Transverse colon (tissue), 4 donors: ENCODE results near the gene RBM17.

Source experiments
- POLR2AphosphoS5 ChIP-seq, 3 donors: sonication (generic); formaldehyde crosslinking; IDR thresholded peaks; one replicate each; pipeline ENCODE4 v1.6.1; 2016; ENCODE audit warnings: antibody characterized with exemption in 3 of 3
- TF ChIP-seq, protein P1 (sequence below), 5 experiments: fragments of 200-600 bp in 3 of 5; fragments of 450-650 bp in 2 of 5; sonication (generic) in 3 of 5; IDR thresholded peaks; 1 replicate in 2 of 5; 2 replicates in 3 of 5; pipeline ENCODE4 v1.5.1; 2016 to 2017; ENCODE audit warnings: antibody characterized with exemption in 5 of 5, inconsistent platforms in 3 of 5, mild to moderate bottlenecking in 2 of 5, moderate library complexity in 1 of 5

DNA sequence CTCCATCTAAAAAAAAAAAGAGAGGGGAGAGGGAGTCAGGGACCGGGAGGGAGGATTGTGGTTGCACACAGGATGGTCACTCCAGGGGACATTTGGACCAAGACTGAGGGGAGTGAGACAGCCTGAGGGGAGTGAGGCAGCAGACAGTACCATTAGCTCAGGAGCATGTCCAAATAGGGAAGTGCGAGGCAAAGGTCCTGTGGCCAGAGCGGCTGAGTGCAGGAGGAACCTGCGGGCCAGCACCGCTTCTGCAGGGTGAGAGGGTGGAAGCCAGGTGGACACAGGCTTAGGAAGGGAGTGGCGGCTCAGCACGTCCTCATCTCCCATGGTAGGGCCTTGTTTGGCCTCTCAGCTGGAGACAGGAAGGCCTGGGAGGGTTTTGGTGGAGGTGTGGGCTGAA lies 65.0 kb downstream of the RBM17 start:
- TF ChIP-seq, protein P1, sequence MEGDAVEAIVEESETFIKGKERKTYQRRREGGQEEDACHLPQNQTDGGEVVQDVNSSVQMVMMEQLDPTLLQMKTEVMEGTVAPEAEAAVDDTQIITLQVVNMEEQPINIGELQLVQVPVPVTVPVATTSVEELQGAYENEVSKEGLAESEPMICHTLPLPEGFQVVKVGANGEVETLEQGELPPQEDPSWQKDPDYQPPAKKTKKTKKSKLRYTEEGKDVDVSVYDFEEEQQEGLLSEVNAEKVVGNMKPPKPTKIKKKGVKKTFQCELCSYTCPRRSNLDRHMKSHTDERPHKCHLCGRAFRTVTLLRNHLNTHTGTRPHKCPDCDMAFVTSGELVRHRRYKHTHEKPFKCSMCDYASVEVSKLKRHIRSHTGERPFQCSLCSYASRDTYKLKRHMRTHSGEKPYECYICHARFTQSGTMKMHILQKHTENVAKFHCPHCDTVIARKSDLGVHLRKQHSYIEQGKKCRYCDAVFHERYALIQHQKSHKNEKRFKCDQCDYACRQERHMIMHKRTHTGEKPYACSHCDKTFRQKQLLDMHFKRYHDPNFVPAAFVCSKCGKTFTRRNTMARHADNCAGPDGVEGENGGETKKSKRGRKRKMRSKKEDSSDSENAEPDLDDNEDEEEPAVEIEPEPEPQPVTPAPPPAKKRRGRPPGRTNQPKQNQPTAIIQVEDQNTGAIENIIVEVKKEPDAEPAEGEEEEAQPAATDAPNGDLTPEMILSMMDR (IDR thresholded peaks at IDR 0.05), result no peak
- TF ChIP-seq POLR2AphosphoS5 (IDR thresholded peaks at IDR 0.05), result no peak
